DMS53 treated with DMSO at 0.1 percent for 48 hours (cell line): ENCODE measurements around the gene WNK2.

Experiments
- DNase-seq: peaks from one replicate; lab custom pipeline; 2025; ENCODE audit not compliant: unreplicated experiment; lab: John Stamatoyannopoulos, UW

Gene WNK2

GRCh38 chr9:93161786-93162562 is 22.0 kb upstream of the WNK2 start:
- DNase-seq, result no peak

DNA sequence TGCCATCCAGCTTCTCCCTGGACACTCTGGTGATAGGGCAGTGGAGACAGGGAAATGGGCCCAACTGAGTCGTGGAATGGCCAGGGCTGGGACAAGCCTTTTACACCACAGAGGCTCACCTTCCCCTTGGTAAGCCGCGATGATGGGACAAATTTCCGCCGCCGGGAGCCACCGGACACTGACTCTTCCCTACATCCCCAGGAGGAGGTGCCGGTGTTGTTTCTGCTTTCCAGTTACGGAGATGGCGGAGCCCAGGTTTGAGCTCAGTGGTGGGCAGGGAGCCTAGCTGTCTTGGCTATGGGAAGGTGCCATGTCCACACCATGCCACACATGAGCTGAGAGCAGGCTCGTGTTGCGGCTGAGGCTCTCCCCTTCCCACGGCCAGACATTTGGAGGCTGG is 19.9 kb upstream of the WNK2 start:
- DNase-seq, result no peak

GRCh38 chr9:93166699-93167098 is 17.2 kb upstream of the WNK2 start:
- DNase-seq, result no peak

DNA sequence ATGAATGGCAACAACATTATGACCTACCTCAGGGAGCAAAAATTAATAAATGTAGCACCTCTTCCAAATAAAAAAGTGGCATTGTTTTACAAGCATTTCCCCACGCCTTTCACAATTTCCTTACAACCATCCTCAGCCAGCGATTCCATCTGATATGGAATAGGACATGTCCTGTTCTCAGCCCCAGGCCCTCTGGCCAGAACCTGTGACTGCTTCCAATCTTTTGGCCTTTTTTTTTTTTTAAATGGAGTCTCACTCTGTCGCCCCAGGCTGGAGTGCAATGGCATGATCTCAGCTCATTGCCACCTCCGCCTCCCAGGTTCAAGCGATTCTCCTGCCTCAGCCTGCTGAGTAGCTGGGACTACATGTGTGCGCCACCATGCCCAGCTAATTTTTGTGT is 16.8 kb upstream of the WNK2 start:
- DNase-seq, result no peak

DNA sequence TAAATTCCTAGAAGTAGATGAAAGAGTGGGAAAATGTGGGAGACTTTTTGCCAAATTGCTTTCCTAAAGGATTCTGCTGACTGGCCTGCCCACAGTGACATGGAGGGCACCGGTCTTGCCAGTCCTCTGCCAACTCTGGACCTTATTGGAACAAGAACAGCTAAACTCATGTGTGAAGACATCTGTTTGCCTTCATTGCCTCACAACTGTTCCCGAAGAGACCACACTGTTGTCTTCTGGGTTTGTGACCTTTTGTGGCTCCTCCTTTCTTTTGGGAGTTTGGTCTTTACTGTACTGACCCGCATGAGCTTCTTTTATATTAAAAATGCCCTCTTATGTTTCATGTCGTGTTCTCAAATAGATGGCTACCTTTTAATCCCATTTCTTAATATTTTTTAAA is 16.1 kb upstream of the WNK2 start:
- DNase-seq, result no peak

- no peak for DNase-seq
These were observed 15.4 kb upstream of the WNK2 start for GRCh38 chr9:93168581-93168980.

DNA sequence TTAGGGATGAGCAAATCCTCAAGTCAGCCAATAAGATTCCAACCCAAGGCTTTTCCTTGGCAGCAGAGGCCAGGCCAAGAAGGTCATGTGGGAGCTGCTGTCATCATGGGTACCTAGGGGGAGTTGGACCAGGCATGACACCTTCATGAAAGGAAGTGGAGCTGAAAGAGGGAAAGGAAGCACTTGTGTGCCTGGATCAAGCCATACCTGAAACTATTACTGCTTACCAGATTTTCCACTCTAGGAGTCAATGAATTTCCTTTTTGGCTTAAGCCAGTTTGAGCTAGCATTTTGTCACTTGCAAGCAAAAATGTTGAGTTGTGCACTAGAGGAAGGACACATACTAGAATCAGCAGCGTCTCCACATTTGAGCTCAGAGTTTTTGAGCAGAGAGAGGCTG is 14.5 kb upstream of the WNK2 start:
- no peak for DNase-seq

DNA sequence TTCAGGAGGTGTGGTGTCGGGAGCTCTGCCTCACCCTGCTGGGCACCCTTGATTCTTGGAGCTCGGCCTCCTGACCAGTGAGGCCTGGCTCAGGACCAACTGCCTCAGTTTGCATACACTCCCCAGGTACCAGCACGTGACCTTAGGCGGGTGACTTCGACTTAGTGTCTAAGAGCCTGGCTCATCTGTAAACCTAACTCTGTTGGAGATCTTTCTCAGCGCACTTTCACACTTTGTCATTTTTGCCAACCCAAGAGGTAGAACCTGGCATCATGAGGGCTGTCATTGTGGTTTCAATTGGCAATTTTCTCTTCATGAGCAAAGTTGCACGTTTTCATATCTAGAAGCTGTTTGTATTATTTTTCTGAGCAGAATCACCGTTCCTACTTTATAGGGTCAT is 13.4 kb upstream of the WNK2 start:
- DNase-seq, result no peak

DNA sequence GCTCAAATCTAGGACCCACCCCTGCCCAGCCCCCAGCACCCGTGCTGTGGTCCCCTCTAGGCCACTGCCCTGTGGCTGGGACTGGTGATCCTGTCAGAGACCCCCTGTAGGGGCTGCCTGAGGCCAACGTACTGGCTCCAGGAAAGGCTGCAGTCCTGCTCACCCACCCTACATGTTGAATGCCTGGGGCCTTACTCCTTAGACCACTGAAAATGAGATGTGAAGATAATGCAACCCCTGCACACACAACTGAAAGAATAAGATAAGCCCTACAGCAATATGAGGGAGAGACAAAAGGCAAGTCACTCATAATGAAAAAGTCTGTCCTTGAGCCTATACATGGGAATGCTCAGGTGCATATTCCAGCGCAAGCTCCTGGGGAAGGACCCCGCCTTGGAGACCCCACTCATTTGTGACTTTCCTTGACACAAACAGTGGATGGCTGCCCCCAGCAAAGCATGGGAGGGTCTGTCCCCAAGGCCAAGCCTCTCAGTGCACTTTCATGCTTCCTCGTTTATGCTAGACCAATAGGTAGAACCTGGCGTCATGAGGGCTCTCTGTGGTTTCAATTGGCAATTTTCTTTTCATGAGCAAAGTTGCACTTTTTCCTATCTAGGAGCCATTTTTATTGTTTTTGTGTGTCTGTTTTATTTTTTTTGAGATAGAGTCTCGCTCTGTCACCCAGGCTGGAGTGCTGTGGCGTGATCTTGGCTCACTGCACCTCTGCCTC is 12.5 kb upstream of the WNK2 start:
- no peak for DNase-seq

- no peak for DNase-seq
These were observed 11.1 kb upstream of the WNK2 start for GRCh38 chr9:93172666-93173364.

- no peak for DNase-seq
These were observed 10.4 kb upstream of the WNK2 start for GRCh38 chr9:93173365-93174051.

GRCh38 chr9:93174976-93175375 is 9.0 kb upstream of the WNK2 start:
- DNase-seq, result no peak

DNA sequence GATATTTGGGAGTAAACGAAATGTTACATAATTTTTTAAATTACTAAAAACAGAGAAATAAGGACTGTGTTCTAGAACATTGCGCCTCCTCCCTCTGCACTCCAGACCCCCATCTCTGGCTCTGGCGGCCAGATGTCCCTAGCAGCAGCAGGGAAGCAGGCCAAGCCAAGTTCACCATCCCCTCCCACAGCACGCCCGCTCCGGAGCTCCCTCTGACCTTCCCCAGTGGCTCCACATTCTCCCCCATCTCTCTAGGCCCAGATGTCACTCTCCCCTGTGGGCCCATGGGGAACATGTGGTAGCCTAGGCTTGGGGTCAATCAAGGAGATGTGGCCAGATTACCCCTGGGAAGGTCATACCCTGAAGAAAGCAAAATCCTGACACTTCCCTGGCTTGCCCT is 6.3 kb upstream of the WNK2 start:
- DNase-seq, result no peak

GRCh38 chr9:93178851-93179786 is 4.8 kb upstream of the WNK2 start:
- no peak for DNase-seq

DNA sequence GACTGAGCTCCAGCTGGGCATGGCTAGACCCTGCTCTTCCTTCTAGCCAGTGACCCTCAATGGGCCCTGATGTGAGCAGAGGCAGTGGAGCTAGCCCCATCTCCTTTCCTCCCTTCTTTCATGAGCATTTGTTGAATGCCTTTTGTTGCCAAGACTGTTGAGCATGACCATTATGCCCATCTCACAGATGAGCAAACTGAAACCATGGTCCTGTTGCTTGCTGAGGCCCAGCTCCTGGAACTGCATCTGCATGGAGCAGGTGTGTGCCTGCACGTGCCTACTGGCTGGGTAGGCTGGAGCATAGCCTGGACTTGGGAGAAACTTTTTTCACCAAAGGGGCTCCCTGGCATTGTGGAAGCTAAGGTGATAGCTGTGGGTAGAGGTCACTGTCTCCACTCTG is 3.0 kb upstream of the WNK2 start:
- no peak for DNase-seq

DNA sequence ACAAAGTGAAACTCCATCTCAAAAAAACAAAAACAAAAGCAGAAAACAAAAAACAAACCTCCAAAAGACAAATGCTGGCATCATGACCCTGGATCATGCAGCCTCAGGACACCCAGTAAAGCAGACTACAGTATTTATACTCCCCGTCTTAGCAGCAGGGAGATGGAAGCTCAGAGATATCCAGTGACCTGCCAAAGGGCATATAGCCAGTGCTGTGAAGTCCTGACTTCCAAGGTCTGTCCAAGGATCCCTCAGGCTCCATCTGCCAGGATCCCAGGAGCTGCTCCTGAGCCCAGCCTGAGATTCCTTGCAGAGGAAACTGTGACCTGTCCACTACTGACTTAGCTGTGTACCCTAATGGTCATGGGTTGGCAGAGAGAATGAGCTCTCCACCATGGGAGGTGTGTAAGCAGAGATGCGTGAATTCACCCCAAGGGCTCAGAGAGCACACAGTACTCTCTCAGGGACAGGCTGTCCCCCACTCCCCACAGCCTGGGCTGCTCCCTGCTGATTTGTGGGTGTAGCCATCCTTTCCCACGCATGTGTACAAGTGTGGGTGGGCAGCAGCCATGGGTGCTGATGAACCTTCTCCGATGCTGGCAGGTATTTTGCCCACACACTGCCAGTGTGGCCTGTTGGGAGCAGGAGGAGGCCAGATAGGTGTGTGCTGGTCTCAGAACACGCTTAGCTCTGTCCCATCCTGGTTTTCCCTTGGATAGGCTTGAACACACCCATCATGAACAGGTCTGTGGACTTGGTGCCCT is 2.1 kb upstream of the WNK2 start:
- DNase-seq, result no peak

DNA sequence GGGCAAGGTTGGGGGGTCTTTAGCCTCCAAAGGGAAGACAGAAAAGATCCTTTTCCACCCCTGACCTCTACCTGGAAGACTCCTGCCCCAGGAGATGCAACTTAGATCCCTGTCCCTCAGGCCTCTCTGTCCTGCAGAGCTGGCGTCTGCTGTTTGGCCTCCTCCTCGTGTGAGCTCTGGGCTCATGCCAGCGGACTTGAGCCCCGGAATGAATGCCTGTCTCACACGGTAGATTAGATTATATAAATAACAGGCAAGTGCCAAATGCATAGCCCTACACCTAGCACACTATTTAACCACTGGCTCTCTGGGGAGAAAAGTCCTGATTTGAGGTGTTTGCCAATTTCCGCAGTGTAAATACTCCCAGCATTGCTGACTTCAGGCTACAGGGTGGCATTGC is 1.4 kb upstream of the WNK2 start:
- DNase-seq, result no peak

DNA sequence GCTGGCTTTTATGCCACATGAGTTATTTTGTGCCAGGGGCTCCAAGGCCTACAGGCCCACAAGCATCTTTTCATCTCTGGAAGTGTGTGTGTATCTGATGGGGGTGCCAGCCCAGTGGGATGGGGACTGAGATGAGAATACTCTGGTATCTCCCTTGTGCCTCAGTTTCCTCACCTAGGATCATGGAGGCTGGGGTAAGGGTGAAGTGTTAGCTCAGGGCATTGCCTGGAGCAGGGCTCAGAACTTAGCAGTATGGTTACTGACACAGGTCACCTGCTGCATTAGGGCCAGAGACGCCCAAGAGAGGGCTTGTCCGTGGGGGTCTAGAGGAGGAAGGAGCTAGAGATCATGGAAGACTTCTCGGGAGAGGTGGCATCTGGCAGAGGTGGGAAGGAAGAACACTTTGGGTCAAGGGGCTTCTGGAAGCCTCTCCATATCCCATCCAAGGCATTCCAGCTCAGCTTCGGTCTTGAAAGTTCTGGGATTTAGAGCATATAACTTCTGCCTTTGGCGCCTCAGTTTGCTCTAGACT is 742 bp upstream of the WNK2 start:
- no peak for DNase-seq

- no peak for DNase-seq
These were observed 710 bp downstream of the WNK2 start for GRCh38 chr9:93184432-93185265.
